Left lung (tissue), 10 donors: ENCODE results near the gene UNC13A. TPM values are rescaled to one million over a fixed set of nuclear protein-coding genes. Genes with fewer than 3 reads are reported as not detected.
A peak's percentile ranks its signal among the peaks of the same experiment; 100 is the strongest.

Experiments
- ATAC-seq: fragments of 200-7000 bp; cut with Tn5 transposase; one replicate; pipeline ENCODE4 v1.9.1; 2020; ENCODE audit warnings: moderate library complexity
- DNase-seq, 4 donors: peaks; one replicate each; pipeline ENCODE4 v3.0.0-alpha.2; 2013 to 2020
- H3K27ac ChIP-seq, 2 donors: fragments of 200-600 bp; sonication (generic) in 1 of 2; one replicate each; pipeline versions ENCODE4 v1.5.0 to v1.8.0; 2020 to 2021
- H3K27me3 ChIP-seq, 2 donors: fragments of 200-600 bp; sonication (generic) in 1 of 2; one replicate each; pipeline versions ENCODE4 v1.5.0 to v1.8.0; 2020 to 2021
- H3K36me3 ChIP-seq, 2 donors: fragments of 200-600 bp; sonication (generic) in 1 of 2; one replicate each; pipeline versions ENCODE4 v1.5.0 to v1.8.0; 2020 to 2021
- H3K4me1 ChIP-seq, 2 donors: fragments of 200-600 bp; one replicate each; pipeline ENCODE4 v1.8.0; 2021
- H3K4me3 ChIP-seq, 2 donors: fragments of 200-600 bp; sonication (generic) in 1 of 2; one replicate each; pipeline versions ENCODE4 v1.5.0 to v1.8.0; 2020 to 2021; ENCODE audit warnings: mild to moderate bottlenecking in 1 of 2
- H3K9me3 ChIP-seq, 2 donors: fragments of 200-600 bp; sonication (generic) in 1 of 2; one replicate each; pipeline versions ENCODE4 v1.5.0 to v1.8.0; 2020 to 2021
- intact Hi-C, 2 donors: fragments of 100-400 bp; cut with DNase I; formaldehyde crosslinking; loops; one replicate each; pipeline versions ENCODE4 v1.11.2 to v1.14.2; 2022
- polyA plus RNA-seq, 6 donors: library from polyadenylated mRNA; unstranded; fragments of 120-200 nt; gene quantifications; one replicate each; pipeline ENCODE4 v1.2.1, GENCODE V29; 2013; ENCODE audit not compliant: insufficient read length in 6 of 6
- total RNA-seq, 2 donors: library from RNA; stranded (reverse); fragmentation: NEBNext Ultra II Directional; extraction: Animal tissue kit (Norgen Biotek cat#: 25700); gene quantifications; one replicate each; pipeline ENCODE4 v1.2.1, GENCODE V29; 2021
- TF ChIP-seq, protein P1 (sequence below), 2 donors: fragments of 200-600 bp; sonication (generic) in 1 of 2; IDR thresholded peaks; one replicate each; pipeline versions ENCODE4 v1.5.0 to v1.8.0; 2021; ENCODE audit warnings: antibody characterized with exemption in 2 of 2
- donor health status: DM: no; HTN: yes; CAD: no.
- donor health status: DM: no; HTN: no; CAD: no.

The UNC13A gene
- total and polyA plus RNA-seq, 8 donors: 0.15 to 0.98 (median 0.56) TPM

DNA sequence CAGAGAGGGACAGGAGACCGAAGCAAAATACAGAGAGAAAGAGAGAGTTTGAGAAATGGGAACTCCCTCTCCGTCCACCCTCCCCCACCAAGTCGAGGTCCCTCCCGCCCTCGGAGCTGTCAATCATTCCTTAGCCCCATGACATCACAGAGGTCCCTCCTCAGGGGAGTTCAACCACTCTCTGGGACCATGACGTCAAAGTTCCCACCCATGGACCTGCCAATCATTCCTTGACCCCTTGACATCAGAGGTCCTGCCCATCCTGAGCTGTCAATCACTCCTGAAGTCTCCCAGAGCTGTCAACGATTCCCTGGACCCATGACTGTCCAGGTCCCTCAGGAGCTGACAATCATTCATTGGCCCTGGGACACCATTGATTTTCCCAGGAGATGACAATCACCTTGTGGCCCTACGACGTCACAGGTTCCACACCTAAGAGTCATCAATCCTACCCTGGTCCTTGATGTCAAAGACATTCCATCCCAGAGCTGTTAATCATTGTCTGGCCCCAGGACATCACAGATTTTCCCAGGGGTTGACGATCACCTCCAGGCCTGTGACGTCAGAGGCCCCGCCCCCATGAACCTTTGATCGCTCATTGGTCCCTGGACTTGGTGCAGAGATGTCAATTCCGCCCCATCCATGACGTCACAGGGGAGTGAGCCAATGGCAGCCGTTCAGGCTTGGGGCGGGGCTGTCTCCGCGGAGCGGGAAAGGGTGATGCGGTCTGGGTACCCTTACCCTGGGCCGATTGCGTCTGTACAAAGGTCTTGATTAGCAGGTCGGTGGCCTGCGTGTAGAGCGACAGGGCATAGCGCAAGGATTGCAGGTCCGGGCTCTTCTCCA is 71.0 kb downstream of the UNC13A start:
- peak; percentile 18 for ATAC-seq
- H3K9me3 ChIP-seq: peaks cover 0 to 7% of the 10 kb centered on the region in 2 donors
- no peak overlapping the region for H3K4me3 ChIP-seq
- intact Hi-C loops: no loop called here
- TF ChIP-seq, protein P1, sequence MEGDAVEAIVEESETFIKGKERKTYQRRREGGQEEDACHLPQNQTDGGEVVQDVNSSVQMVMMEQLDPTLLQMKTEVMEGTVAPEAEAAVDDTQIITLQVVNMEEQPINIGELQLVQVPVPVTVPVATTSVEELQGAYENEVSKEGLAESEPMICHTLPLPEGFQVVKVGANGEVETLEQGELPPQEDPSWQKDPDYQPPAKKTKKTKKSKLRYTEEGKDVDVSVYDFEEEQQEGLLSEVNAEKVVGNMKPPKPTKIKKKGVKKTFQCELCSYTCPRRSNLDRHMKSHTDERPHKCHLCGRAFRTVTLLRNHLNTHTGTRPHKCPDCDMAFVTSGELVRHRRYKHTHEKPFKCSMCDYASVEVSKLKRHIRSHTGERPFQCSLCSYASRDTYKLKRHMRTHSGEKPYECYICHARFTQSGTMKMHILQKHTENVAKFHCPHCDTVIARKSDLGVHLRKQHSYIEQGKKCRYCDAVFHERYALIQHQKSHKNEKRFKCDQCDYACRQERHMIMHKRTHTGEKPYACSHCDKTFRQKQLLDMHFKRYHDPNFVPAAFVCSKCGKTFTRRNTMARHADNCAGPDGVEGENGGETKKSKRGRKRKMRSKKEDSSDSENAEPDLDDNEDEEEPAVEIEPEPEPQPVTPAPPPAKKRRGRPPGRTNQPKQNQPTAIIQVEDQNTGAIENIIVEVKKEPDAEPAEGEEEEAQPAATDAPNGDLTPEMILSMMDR (IDR thresholded peaks at IDR 0.05): no peak
- H3K27ac ChIP-seq: no peak overlapping the region
- no peak for DNase-seq
- H3K4me1 ChIP-seq: peaks cover 0 to 5% of the 10 kb centered on the region in 2 donors
- H3K36me3 ChIP-seq: no peaks in the 10 kb centered on the region
- peaks cover 0 to 49% of the 10 kb centered on the region in 2 donors for H3K27me3 ChIP-seq

DNA sequence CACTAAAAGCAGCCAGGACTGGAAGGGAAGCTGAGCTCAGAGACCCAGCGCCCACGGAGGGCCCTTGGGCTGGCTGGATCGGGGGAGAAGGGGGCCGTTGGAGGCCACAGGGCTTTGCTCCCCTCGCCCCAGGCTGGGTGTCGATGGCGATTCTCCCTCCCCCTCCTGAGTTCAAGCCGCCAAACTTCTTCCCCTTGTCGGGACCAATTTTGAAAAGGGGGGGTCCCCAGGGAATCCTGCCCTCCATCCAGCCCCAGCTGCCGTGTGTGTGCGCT is 71.5 kb downstream of the UNC13A start:
- Histone ChIP-seq H3K4me1 (peaks cover 0 to 5% of the 10 kb centered on the region in 2 donors), H3K27ac (no peak overlapping the region), H3K9me3 (peaks cover 0 to 1% of the 10 kb centered on the region in 2 donors), H3K36me3 (no peaks in the 10 kb centered on the region), H3K4me3 (no peak overlapping the region), H3K27me3 (peaks cover 0 to 54% of the 10 kb centered on the region in 2 donors)
- intact Hi-C loops: no loop called here
- TF ChIP-seq, protein P1 (IDR thresholded peaks at IDR 0.05): no peak
- DNase-seq: no peak
- ATAC-seq: no peak

DNA sequence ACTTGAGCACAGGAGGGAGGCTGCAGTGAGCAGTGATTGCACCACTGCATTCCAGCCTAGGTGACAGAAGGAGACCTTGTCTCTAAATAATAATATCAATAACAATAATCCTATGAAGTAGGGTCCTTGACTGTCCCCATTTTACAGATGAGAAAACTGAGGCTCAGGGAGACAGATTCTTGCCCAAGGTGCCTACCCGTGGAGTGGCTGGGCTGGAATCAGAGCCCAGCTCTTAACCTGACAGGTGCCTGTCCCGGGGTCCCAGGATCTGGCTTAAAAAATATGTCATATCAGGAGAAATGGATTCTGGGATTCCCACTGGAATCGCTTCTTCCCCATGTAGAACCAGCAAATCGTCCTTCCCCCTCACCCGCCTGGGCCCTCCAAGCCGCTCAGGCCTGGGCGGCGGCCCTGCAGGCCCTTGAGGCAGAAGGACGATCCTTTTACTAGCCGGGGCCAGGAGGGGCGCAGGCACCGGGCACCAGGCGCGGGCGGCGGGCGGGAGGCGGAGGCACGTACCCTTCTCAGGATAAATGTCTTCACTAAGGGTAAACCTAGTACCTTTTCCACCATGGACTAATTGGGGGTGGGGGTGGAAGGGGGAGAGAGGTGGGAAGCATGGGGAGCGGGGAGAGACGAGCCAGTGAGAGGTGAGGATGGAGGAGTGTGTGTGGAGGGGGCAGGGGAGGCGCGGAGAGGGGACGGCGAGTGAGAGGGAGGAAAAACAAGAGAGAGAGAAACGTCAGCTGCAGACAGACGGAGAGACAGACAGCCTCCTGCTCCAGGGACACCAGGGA is 72.1 kb downstream of the UNC13A start:
- H3K27me3 ChIP-seq: peaks cover 0 to 58% of the 10 kb centered on the region in 2 donors
- ATAC-seq (no peak), DNase-seq (no peak)
- no peaks in the 10 kb centered on the region for H3K36me3 ChIP-seq
- no peak overlapping the region for H3K4me3 ChIP-seq
- peaks cover 0 to 5% of the 10 kb centered on the region in 2 donors for H3K4me1 ChIP-seq
- no peak overlapping the region for H3K27ac ChIP-seq
- no peaks in the 10 kb centered on the region for H3K9me3 ChIP-seq
- TF ChIP-seq, protein P1 (IDR thresholded peaks at IDR 0.05): no peak
- intact Hi-C loops: no loop called here

DNA sequence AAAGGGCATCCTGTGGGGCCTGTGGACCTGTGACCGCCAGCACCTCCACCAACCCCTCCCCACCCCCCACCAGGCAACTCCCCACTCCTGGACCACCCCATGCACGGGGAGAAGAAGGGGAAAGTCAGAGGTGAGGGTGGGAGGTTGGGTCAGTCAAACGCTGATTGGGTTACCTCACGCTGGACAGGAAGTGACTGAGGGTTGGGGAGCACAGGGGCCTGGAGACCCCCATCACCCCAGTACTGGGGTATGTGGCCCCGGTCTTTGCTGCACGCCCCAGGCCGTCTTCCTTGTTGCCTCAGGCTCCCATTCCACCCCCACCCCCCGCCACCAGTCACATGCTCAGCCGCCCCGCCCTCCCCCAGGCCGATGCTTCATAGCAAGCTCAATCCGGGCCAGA is 73.7 kb downstream of the UNC13A start:
- no peaks in the 10 kb centered on the region for H3K9me3 ChIP-seq
- intact Hi-C loops: no loop called here
- H3K36me3 ChIP-seq: no peaks in the 10 kb centered on the region
- DNase-seq (no peak), ATAC-seq (no peak)
- H3K27ac ChIP-seq: no peak overlapping the region
- H3K4me3 ChIP-seq: no peak overlapping the region
- H3K4me1 ChIP-seq: peaks cover 0 to 5% of the 10 kb centered on the region in 2 donors
- H3K27me3 ChIP-seq: peaks cover 0 to 58% of the 10 kb centered on the region in 2 donors
- TF ChIP-seq, protein P1 (IDR thresholded peaks at IDR 0.05): no peak
